Measurements from ENCODE around the gene ATP5F1E.

DNA sequence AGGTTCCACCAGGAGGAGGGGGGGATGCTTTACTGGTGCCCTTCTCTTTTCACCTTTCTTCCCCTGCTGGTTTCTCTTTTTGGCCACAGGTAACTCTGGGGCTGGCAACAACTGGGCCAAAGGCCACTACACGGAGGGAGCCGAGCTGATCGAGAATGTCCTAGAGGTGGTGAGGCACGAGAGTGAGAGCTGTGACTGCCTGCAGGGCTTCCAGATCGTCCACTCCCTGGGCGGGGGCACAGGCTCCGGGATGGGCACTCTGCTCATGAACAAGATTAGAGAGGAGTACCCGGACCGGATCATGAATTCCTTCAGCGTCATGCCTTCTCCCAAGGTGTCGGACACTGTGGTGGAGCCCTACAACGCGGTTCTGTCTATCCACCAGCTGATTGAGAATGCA lies 8.5 kb downstream of the ATP5F1E start:
- TF ChIP-seq, protein P1, sequence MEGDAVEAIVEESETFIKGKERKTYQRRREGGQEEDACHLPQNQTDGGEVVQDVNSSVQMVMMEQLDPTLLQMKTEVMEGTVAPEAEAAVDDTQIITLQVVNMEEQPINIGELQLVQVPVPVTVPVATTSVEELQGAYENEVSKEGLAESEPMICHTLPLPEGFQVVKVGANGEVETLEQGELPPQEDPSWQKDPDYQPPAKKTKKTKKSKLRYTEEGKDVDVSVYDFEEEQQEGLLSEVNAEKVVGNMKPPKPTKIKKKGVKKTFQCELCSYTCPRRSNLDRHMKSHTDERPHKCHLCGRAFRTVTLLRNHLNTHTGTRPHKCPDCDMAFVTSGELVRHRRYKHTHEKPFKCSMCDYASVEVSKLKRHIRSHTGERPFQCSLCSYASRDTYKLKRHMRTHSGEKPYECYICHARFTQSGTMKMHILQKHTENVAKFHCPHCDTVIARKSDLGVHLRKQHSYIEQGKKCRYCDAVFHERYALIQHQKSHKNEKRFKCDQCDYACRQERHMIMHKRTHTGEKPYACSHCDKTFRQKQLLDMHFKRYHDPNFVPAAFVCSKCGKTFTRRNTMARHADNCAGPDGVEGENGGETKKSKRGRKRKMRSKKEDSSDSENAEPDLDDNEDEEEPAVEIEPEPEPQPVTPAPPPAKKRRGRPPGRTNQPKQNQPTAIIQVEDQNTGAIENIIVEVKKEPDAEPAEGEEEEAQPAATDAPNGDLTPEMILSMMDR (conservative IDR thresholded peaks at IDR 0.05; ENCODE audit: low read depth, low read length): no peak
- TF ChIP-seq CHD1 (IDR thresholded peaks at IDR 0.05; ENCODE audit: low read depth, low read length): no peak
